ENCODE results near the gene TSPAN9. TPM values are rescaled to one million over a fixed set of nuclear protein-coding genes. Genes with fewer than 3 reads are reported as not detected.

TSPAN9 gene
- total RNA-seq, 1 donor from 2014 or later: 81.2 TPM

DNA sequence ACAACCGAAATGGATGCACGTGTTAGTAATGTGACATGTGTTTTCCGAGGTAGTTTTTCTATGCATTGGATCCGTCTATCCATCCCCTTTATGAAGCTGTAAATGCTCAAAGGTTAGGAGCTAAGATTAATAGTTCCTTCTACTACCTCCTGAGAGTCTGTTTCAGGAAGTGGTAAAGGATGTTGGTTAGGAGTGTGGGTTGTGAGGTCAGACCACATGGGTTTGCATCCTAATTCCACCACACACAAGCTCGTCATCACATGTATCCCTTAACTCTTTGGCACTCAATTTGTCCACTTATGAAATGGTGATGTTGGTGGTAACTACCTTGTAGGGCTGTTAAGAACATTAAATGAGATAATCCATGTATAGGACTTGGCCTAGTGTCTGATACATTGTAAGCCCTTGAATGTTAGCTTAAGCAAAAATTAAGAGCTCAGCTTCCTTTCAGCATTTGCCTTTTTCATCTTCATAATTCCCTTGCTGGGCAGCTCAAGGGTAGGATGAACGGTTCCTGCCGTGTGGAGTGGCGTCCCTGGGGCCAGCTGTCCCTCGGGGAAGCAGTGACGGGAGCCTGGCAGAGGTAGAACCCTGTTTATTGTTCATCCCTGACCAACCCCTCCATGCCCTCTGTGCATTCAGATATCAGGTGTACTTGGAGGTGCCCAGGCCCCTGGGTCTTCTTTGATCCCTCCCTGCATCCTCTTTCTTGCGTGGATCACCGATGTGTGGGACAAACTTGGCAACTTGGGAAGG is 52.3 kb downstream of the TSPAN9 start:
- H3K4me3 ChIP-seq: no peak overlapping the region
- no peak for ATAC-seq
- no peak for DNase-seq
- no peaks in the 10 kb centered on the region for H3K9me3 ChIP-seq
- no peaks in the 10 kb centered on the region for H3K36me3 ChIP-seq
- intact Hi-C loops (cut with DNase I): loop anchor here (10.0 kb wide), 1 partner anchor 55 kb away; the partner anchor contains the start of gene TSPAN9
- H3K27ac ChIP-seq: no peak overlapping the region
- TF ChIP-seq, protein P1, sequence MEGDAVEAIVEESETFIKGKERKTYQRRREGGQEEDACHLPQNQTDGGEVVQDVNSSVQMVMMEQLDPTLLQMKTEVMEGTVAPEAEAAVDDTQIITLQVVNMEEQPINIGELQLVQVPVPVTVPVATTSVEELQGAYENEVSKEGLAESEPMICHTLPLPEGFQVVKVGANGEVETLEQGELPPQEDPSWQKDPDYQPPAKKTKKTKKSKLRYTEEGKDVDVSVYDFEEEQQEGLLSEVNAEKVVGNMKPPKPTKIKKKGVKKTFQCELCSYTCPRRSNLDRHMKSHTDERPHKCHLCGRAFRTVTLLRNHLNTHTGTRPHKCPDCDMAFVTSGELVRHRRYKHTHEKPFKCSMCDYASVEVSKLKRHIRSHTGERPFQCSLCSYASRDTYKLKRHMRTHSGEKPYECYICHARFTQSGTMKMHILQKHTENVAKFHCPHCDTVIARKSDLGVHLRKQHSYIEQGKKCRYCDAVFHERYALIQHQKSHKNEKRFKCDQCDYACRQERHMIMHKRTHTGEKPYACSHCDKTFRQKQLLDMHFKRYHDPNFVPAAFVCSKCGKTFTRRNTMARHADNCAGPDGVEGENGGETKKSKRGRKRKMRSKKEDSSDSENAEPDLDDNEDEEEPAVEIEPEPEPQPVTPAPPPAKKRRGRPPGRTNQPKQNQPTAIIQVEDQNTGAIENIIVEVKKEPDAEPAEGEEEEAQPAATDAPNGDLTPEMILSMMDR (IDR thresholded peaks at IDR 0.05): no peak
- H3K27me3 ChIP-seq: no peaks in the 10 kb centered on the region
- H3K4me1 ChIP-seq: peaks cover 40% of the 10 kb centered on the region

DNA sequence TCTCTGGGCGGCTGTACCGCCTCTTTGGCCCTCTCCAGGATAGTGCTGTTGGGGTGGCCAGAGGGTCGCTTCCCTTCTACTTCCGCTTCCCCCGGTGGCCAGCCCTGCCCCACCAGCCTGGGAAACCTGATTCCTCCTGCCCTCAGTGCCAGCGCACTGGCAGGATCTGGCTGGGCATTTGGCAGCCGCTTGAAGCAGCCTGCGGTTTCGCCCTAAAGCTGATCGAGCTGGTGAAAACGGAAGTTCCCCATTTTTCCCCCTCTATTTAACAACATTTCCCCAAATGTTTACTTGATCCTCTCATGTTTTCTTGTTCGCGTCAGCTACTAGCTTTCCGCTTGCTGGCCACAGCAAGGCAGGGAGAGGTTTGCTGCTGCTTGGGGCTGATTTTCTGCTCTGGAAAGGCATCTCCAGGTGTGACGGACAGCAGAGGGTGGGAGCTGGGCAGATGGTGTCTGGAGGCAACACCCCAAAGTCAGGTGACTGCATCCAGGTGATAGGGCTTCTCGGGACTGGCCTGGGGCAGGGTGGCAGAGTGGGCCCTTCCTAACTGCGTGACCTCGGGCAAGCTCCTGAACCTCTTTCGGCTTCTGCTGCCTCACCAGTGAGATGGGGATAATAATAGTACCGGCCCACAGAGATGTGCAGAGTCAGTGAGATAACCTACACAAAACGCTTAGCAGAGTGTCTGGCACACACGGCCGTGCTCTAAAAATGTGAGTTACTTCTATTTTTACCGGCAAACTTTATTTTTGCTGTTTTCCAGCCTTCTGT is 53.1 kb downstream of the TSPAN9 start:
- DNase-seq (no peak), ATAC-seq (peak; percentile 18)
- H3K27me3 ChIP-seq: no peaks in the 10 kb centered on the region
- no peak overlapping the region for H3K4me3 ChIP-seq
- intact Hi-C loops (cut with DNase I): no loop called here
- H3K27ac ChIP-seq: no peak overlapping the region
- no peaks in the 10 kb centered on the region for H3K9me3 ChIP-seq
- no peaks in the 10 kb centered on the region for H3K36me3 ChIP-seq
- peaks cover 41% of the 10 kb centered on the region for H3K4me1 ChIP-seq
- TF ChIP-seq, protein P1 (IDR thresholded peaks at IDR 0.05): no peak

DNA sequence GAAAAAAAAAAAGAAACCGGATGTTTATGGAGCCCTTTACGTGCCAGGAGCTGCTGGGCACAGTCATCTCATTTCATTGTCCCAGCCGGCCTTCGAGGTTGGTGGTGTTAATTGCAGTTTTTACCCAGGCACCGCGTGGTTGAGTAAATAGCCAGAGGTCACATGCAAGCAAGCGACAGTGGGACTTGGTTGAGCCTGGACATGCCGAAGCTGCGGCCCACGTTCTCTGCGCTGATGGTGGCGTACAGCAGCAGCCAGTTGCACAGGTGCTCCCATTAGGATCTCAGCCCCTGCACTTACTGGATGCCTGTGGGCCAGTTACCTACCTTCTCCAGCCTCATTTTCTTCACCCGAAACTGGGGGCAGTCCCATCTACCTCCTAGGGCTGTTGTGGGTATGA is 54.0 kb downstream of the TSPAN9 start:
- Histone ChIP-seq H3K27ac (no peak overlapping the region), H3K4me3 (no peak overlapping the region), H3K4me1 (peaks cover 41% of the 10 kb centered on the region), H3K9me3 (no peaks in the 10 kb centered on the region), H3K27me3 (no peaks in the 10 kb centered on the region), H3K36me3 (no peaks in the 10 kb centered on the region)
- no peak for DNase-seq
- no peak for ATAC-seq
- TF ChIP-seq, protein P1 (IDR thresholded peaks at IDR 0.05): no peak
- intact Hi-C loops (cut with DNase I): no loop called here

DNA sequence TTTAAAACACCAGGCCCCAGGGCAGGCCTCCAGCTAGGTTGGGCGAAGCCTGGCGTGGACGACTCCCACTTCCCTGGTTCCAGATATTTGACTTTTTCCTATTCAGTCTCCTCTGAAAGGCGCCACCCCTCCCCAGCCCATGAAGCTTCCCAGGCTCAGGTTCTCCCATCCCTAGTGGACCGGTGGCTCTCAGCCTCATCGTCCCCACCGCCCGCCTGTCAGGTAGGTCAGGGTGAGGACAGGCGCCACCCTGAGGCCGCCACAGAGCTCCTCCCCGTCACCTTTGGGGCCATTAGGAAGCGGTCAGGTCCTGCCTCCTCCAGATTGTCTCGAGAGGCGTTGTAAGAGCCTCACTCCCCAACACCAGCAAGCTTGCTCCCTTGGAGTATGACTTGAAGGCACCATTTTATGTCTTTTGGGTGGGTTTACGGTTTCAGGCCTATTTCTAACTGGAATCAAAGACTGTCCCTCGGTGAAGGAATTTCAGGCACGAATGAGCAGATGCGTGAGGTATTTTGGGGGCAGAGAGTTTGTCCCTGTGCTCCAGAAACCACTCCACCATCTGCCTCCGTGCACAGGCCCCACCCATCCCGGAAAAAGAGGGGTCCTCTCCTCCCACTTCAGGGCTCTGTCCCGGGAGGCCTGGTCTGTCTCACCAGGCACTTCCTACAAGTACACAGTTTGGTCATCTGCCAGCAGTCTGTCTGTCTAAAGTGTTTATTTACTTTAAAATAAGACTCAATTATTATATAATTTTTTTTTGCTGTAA is 55.6 kb downstream of the TSPAN9 start:
- Histone ChIP-seq H3K27ac (peak overlapping the region; percentile 70), H3K4me1 (peaks cover 53% of the 10 kb centered on the region), H3K27me3 (no peaks in the 10 kb centered on the region), H3K9me3 (no peaks in the 10 kb centered on the region), H3K36me3 (no peaks in the 10 kb centered on the region), H3K4me3 (no peak overlapping the region)
- intact Hi-C loops (cut with DNase I): no loop called here
- peak; percentile 39 for ATAC-seq
- TF ChIP-seq, protein P1 (IDR thresholded peaks at IDR 0.05): no peak
- no peak for DNase-seq

DNA sequence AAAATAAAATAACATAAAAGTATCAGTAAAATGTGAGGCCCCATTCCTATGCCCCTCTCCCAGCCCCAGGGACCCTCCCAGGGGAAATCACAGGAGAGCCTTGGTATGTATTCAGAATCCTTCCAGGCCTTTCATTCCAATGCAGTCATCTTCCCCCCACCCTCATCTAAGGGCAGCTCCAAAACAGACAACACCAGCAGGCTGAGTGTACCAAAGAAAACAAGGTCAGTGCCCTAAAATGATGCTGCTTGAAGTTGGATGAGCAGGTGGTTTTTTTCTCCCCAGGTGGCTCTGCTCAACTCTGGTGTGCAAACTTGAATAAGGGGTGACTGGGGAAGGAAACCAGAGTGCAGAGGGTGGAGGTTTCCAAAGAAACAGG is 56.2 kb downstream of the TSPAN9 start:
- H3K4me3 ChIP-seq: no peak overlapping the region
- peaks cover 57% of the 10 kb centered on the region for H3K4me1 ChIP-seq
- H3K27me3 ChIP-seq: no peaks in the 10 kb centered on the region
- H3K9me3 ChIP-seq: no peaks in the 10 kb centered on the region
- H3K27ac ChIP-seq: no peak overlapping the region
- no peaks in the 10 kb centered on the region for H3K36me3 ChIP-seq
- ATAC-seq (no peak), DNase-seq (no peak)
- intact Hi-C loops (cut with DNase I): no loop called here
- TF ChIP-seq, protein P1 (IDR thresholded peaks at IDR 0.05): no peak

All from upper lobe of right lung (tissue), 1 donor.